Activated T-helper 2 cell treated with anti-CD3 and anti-CD28 coated beads, Interferon-gamma antibody, Interleukin-2, Interleukin-4, amounts not matched to agents 10 μg/mL and 5 μg/mL and 100 μg/mL, durations not matched to agents 14 hours and 24 hours and 36 hours (primary cell): Measurements from ENCODE around the gene GAGE10. TPM values are rescaled to one million over a fixed set of nuclear protein-coding genes. Genes with fewer than 3 reads are reported as not detected.

Source experiments
- total RNA-seq: library from RNA; stranded (reverse); gene quantifications from 2 replicates; pipeline ENCODE4 v1.2.3, GENCODE V29; 2022

Gene GAGE10
- total RNA-seq, 1 donor from 2014 or later: not detected

Other genes starting within 250 kb of the GAGE10 start
- gene CCDC120, start 244.6 kb upstream of the GAGE10 start, total RNA-seq: 4.6 and 6.6 TPM in 2 replicates
- gene PRAF2, start 229.6 kb upstream of the GAGE10 start, total RNA-seq: 14.2 and 14.4 TPM in 2 replicates
- 37.9 and 43.5 TPM in 2 replicates for gene WDR45, start 223.8 kb upstream of the GAGE10 start, total RNA-seq
- 25.8 and 26.3 TPM in 2 replicates for gene GPKOW, start 179.9 kb upstream of the GAGE10 start, total RNA-seq
- 1.6 and 2.1 TPM in 2 replicates for gene MAGIX, start 140.9 kb upstream of the GAGE10 start, total RNA-seq
- 112 and 116 TPM in 2 replicates for gene PLP2, start 131.7 kb upstream of the GAGE10 start, total RNA-seq
- 24.5 and 26.9 TPM in 2 replicates for gene PRICKLE3, start 117.3 kb upstream of the GAGE10 start, total RNA-seq
- 3.8 and 4.3 TPM in 2 replicates for gene SYP, start 103.5 kb upstream of the GAGE10 start, total RNA-seq
- 0.23 and 0.32 TPM in 2 replicates for gene CACNA1F, start 70.3 kb upstream of the GAGE10 start, total RNA-seq
- gene CCDC22, start 68.2 kb upstream of the GAGE10 start, total RNA-seq: 30.2 and 32.0 TPM in 2 replicates
- gene FOXP3, start 38.9 kb upstream of the GAGE10 start, total RNA-seq: 28.9 and 29.4 TPM in 2 replicates
- gene PPP1R3F, start 33.9 kb upstream of the GAGE10 start, total RNA-seq: 7.9 and 10.1 TPM in 2 replicates
- not detected in 2 replicates for gene GAGE12J, start 18.4 kb downstream of the GAGE10 start, total RNA-seq
- gene GAGE13, start 27.9 kb downstream of the GAGE10 start, total RNA-seq: not detected in 2 replicates
- not detected in 2 replicates for gene GAGE12C, start 228.5 kb downstream of the GAGE10 start, total RNA-seq
- not detected in 2 replicates for gene GAGE12D, start 238.1 kb downstream of the GAGE10 start, total RNA-seq
- not detected in 2 replicates for gene GAGE12E, start 247.6 kb downstream of the GAGE10 start, total RNA-seq